HG02759 (cell line): ENCODE data around the gene TMEM221.
A peak's percentile ranks its signal among the peaks of the same experiment; 100 is the strongest.

Experiments used
- ATAC-seq: cut with Tn5 transposase; IDR thresholded peaks from one replicate; pipeline ENCODE4 v1.9.1; 2021; ENCODE audit warnings: mild to moderate bottlenecking, moderate library complexity; ENCODE audit not compliant: unreplicated experiment

The TMEM221 gene

GRCh38 chr19:17447704-17448130 is 751 bp downstream of the TMEM221 start:
- no peak for ATAC-seq

GRCh38 chr19:17445526-17446165 is 2.8 kb downstream of the TMEM221 start:
- no peak for ATAC-seq

GRCh38 chr19:17441241-17442021 is 7.0 kb downstream of the TMEM221 start:
- ATAC-seq, result no peak

GRCh38 chr19:17436874-17437267 is 11.6 kb downstream of the TMEM221 start:
- no peak for ATAC-seq

- ATAC-seq, result no peak
Observed at GRCh38 chr19:17436094-17436873, 12.2 kb downstream of the TMEM221 start.

- ATAC-seq, result no peak
Observed at GRCh38 chr19:17435218-17435617, 13.2 kb downstream of the TMEM221 start.

GRCh38 chr19:17431417-17431816 is 17.1 kb downstream of the TMEM221 start:
- no peak for ATAC-seq

GRCh38 chr19:17429641-17430113 is 18.8 kb downstream of the TMEM221 start:
- ATAC-seq, result no peak

- ATAC-seq, result no peak
Observed at GRCh38 chr19:17424743-17425365, 23.6 kb downstream of the TMEM221 start.

GRCh38 chr19:17423429-17424208 is 24.8 kb downstream of the TMEM221 start:
- ATAC-seq, result no peak

- no peak for ATAC-seq
Observed at GRCh38 chr19:17421942-17422341, 26.5 kb downstream of the TMEM221 start.

- ATAC-seq, result no peak
Observed at GRCh38 chr19:17420475-17420924, 28.0 kb downstream of the TMEM221 start.

- ATAC-seq, result peak; percentile 90
Observed at GRCh38 chr19:17419621-17420474, 28.6 kb downstream of the TMEM221 start, which contains the start of gene MVB12A. TSS of gene MVB12A (plus strand) at chr19:17420047. CDS start at chr19:17420136, 89 bp downstream.

- ATAC-seq, result no peak
Observed at GRCh38 chr19:17419154-17419620, 29.3 kb downstream of the TMEM221 start.

- ATAC-seq, result no peak
Observed at GRCh38 chr19:17418710-17419109, 29.8 kb downstream of the TMEM221 start.

GRCh38 chr19:17415121-17415520 is 33.3 kb downstream of the TMEM221 start:
- ATAC-seq, result no peak

- ATAC-seq, result no peak
Observed at GRCh38 chr19:17414097-17414496, 34.4 kb downstream of the TMEM221 start.

- no peak for ATAC-seq
Observed at GRCh38 chr19:17411801-17412200, 36.7 kb downstream of the TMEM221 start.

GRCh38 chr19:17409990-17410389 is 38.5 kb downstream of the TMEM221 start:
- ATAC-seq, result no peak
